Trophoblast cell (in vitro differentiated cells and primary cell): ENCODE results near the gene MDGA2.

Source experiments
- DNase-seq, 2 donors: peaks; one replicate each; pipeline ENCODE4 v3.0.0-alpha.2; 2016
- H2AFZ ChIP-seq: 2 replicates; pipeline ENCODE4 v1.6.1; 2013; ENCODE audit warnings: low read length, moderate library complexity, mild to moderate bottlenecking; ENCODE audit not compliant: insufficient read depth, poor library complexity
- H2AK5ac ChIP-seq: 2 replicates; pipeline ENCODE4 v1.6.1; 2013; ENCODE audit warnings: mild to moderate bottlenecking, low read length
- H2BK120ac ChIP-seq: 2 replicates; pipeline ENCODE4 v1.6.1; 2013; ENCODE audit warnings: low read length, mild to moderate bottlenecking, moderate library complexity; ENCODE audit not compliant: insufficient read depth, poor library complexity
- H2BK12ac ChIP-seq: 2 replicates; pipeline ENCODE4 v1.6.1; 2013; ENCODE audit warnings: mild to moderate bottlenecking, low read length, moderate library complexity
- H2BK5ac ChIP-seq: 2 replicates; pipeline ENCODE4 v1.6.1; 2013; ENCODE audit warnings: low read length, low read depth, moderate library complexity, mild to moderate bottlenecking; ENCODE audit not compliant: poor library complexity
- H3K14ac ChIP-seq: 2 replicates; pipeline ENCODE4 v1.6.1; 2013; ENCODE audit warnings: mild to moderate bottlenecking, low read length
- H3K18ac ChIP-seq: 2 replicates; pipeline ENCODE4 v1.6.1; 2013; ENCODE audit warnings: mild to moderate bottlenecking, low read length
- H3K23ac ChIP-seq: 2 replicates; pipeline ENCODE4 v1.6.1; 2013; ENCODE audit warnings: low read length
- H3K27ac ChIP-seq: 2 replicates; pipeline ENCODE4 v1.5.1; 2013; ENCODE audit warnings: low read depth, mild to moderate bottlenecking, inconsistent platforms, low read length, moderate library complexity
- H3K27me3 ChIP-seq: 2 replicates; pipeline ENCODE4 v1.6.1; 2013; ENCODE audit warnings: inconsistent platforms, mild to moderate bottlenecking, low read length, moderate library complexity; ENCODE audit not compliant: insufficient read depth
- H3K36me3 ChIP-seq, 2 experiments: 1 replicate in 1 of 2; 2 replicates in 1 of 2; pipeline ENCODE4 v1.6.1; 2013; ENCODE audit warnings: low read length in 2 of 2, mild to moderate bottlenecking in 2 of 2, moderate library complexity in 1 of 2; ENCODE audit not compliant: insufficient read depth in 2 of 2, control insufficient read depth in 1 of 2
- H3K4ac ChIP-seq: 2 replicates; pipeline ENCODE4 v1.6.1; 2013; ENCODE audit warnings: low read depth, mild to moderate bottlenecking, low read length, moderate library complexity
- H3K4me1 ChIP-seq, 2 experiments: 1 replicate in 1 of 2; 2 replicates in 1 of 2; pipeline ENCODE4 v1.6.1; 2013; ENCODE audit warnings: low read length in 2 of 2, mild to moderate bottlenecking in 2 of 2, moderate library complexity in 1 of 2; ENCODE audit not compliant: insufficient read depth in 2 of 2, control insufficient read depth in 1 of 2
- H3K4me2 ChIP-seq: 2 replicates; pipeline ENCODE4 v1.6.1; 2013; ENCODE audit warnings: inconsistent platforms, mild to moderate bottlenecking, low read length, moderate library complexity
- H3K4me3 ChIP-seq: 2 replicates; pipeline ENCODE4 v1.5.1; 2013; ENCODE audit warnings: mild to moderate bottlenecking, low read depth, low read length, inconsistent platforms
- H3K79me1 ChIP-seq: one replicate; pipeline ENCODE4 v1.6.1; 2013; ENCODE audit warnings: low read length
- H3K79me2 ChIP-seq: 2 replicates; pipeline ENCODE4 v1.6.1; 2013; ENCODE audit warnings: low read length, mild to moderate bottlenecking; ENCODE audit not compliant: control insufficient read depth, insufficient read depth, poor library complexity
- H3K9ac ChIP-seq: 2 replicates; pipeline ENCODE4 v1.6.1; 2013; ENCODE audit warnings: mild to moderate bottlenecking, low read length
- H3K9me3 ChIP-seq: 2 replicates; pipeline ENCODE4 v1.6.1; 2013; ENCODE audit warnings: low read depth, mild to moderate bottlenecking, control low read depth, inconsistent platforms, low read length; ENCODE audit not compliant: insufficient read depth
- H4K12ac ChIP-seq: 2 replicates; pipeline ENCODE4 v1.6.1; 2013; ENCODE audit warnings: low read depth, mild to moderate bottlenecking, low read length, moderate library complexity
- H4K8ac ChIP-seq: 2 replicates; pipeline ENCODE4 v1.6.1; 2013; ENCODE audit warnings: low read depth, mild to moderate bottlenecking, low read length, moderate library complexity
- H4K91ac ChIP-seq: one replicate; pipeline ENCODE4 v1.6.1; 2013; ENCODE audit warnings: low read depth, mild to moderate bottlenecking, low read length, moderate library complexity
- WGBS: extraction: QIAGEN DNeasy Blood & Tissue Kit; methylation state at CpG from one replicate; pipeline ENCODE4 v1.1.7; 2013; ENCODE audit warnings: missing lambda C conversion rate; ENCODE audit not compliant: insufficient read length, insufficient coverage; ENCODE audit errors: extremely low coverage; 5-methylcytosine and 5-hydroxymethylcytosine counted together

The MDGA2 gene

DNA sequence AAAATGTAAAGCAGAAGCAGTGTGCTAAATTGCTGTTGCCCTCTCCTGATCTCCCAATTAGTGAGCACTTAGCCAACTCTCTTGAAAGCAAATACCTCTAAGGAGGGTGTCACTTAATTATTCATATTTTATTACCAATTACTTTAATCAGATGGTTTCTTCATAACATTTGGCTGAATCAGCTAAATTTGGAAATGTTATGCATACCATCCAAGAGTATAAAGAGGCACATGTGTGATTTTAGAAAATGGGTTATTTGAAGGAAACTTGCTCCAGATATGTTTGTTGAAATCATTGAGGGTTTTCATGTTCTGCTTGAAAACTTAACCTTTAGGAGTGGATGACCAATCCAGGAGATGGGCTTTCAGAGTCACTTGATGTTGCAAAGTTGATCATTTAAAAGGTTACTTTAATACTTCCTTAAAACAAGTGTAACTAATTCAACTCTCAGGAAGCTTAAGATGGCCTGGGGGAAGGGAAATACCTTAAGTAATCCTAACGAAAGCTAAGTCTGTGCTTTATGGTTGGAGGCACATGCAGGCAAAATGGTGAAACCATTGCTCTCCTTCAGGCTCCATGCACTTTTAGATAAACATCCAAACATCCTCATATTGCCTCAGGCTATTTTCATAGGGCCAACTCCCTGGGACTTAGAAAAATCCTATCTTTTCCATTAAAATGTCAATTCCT, 434.5 kb downstream of the MDGA2 start:
- H4K91ac ChIP-seq, result no peak overlapping the region
- H2BK12ac ChIP-seq, result no peak overlapping the region
- H2BK120ac ChIP-seq, result no peak overlapping the region
- no peak overlapping the region for H2BK5ac ChIP-seq
- H3K23ac ChIP-seq, result no peak overlapping the region
- no peak overlapping the region for H4K8ac ChIP-seq
- no peak overlapping the region for H3K4me3 ChIP-seq
- no peaks in the 10 kb centered on the region for H3K79me1 ChIP-seq
- no peaks in the 10 kb centered on the region for H3K36me3 ChIP-seq
- H3K27me3 ChIP-seq, result no peaks in the 10 kb centered on the region
- no peak overlapping the region for H4K12ac ChIP-seq
- H3K79me2 ChIP-seq, result no peaks in the 10 kb centered on the region
- no peak overlapping the region for H3K9ac ChIP-seq
- WGBS, result no CpG with 5 or more reads among the region's 1 CpG
- no peak overlapping the region for H3K18ac ChIP-seq
- no peaks in the 10 kb centered on the region for H3K9me3 ChIP-seq
- no peak overlapping the region for H2AK5ac ChIP-seq
- H3K4me2 ChIP-seq, result no peak overlapping the region
- H3K14ac ChIP-seq, result no peak overlapping the region
- H3K4me1 ChIP-seq, result no peaks in the 10 kb centered on the region
- H2AFZ ChIP-seq, result no peak overlapping the region
- peak in 1 of 2 donors; percentile 4 for DNase-seq
- no peak overlapping the region for H3K4ac ChIP-seq
- no peak overlapping the region for H3K27ac ChIP-seq

DNA sequence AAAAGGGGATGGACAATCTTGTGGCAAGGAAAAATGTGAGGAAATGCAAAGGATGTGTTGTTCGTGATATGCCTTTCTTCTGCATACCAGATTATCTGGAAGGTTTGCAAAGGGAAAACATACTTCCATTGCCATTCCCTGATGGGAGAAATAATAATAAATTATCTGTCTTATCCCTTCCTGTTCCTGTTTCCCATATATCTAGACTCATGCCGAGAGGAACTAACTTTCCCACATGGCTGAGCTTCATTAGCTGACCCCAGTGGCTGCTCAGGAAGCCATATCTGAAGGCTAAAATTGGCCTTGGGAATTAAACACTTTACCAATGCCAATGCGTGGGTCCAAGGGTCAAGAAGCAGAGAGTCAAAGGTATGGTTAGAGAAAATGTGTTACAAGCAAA, 439.8 kb downstream of the MDGA2 start:
- H2BK5ac ChIP-seq, result no peak overlapping the region
- no peak overlapping the region for H2BK120ac ChIP-seq
- H3K18ac ChIP-seq, result no peak overlapping the region
- no peaks in the 10 kb centered on the region for H3K79me2 ChIP-seq
- no peak overlapping the region for H4K8ac ChIP-seq
- no peak overlapping the region for H3K23ac ChIP-seq
- no peak overlapping the region for H4K91ac ChIP-seq
- no peak overlapping the region for H3K4ac ChIP-seq
- H3K9me3 ChIP-seq, result no peaks in the 10 kb centered on the region
- no peak overlapping the region for H3K14ac ChIP-seq
- H3K27ac ChIP-seq, result no peak overlapping the region
- no CpG with 5 or more reads among the region's 3 CpGs for WGBS
- H2AFZ ChIP-seq, result no peak overlapping the region
- H3K4me3 ChIP-seq, result no peak overlapping the region
- DNase-seq, result no peak
- H2BK12ac ChIP-seq, result no peak overlapping the region
- no peaks in the 10 kb centered on the region for H3K79me1 ChIP-seq
- no peak overlapping the region for H3K4me2 ChIP-seq
- no peaks in the 10 kb centered on the region for H3K27me3 ChIP-seq
- no peak overlapping the region for H3K9ac ChIP-seq
- no peaks in the 10 kb centered on the region for H3K36me3 ChIP-seq
- no peak overlapping the region for H2AK5ac ChIP-seq
- H3K4me1 ChIP-seq, result no peaks in the 10 kb centered on the region
- H4K12ac ChIP-seq, result no peak overlapping the region

DNA sequence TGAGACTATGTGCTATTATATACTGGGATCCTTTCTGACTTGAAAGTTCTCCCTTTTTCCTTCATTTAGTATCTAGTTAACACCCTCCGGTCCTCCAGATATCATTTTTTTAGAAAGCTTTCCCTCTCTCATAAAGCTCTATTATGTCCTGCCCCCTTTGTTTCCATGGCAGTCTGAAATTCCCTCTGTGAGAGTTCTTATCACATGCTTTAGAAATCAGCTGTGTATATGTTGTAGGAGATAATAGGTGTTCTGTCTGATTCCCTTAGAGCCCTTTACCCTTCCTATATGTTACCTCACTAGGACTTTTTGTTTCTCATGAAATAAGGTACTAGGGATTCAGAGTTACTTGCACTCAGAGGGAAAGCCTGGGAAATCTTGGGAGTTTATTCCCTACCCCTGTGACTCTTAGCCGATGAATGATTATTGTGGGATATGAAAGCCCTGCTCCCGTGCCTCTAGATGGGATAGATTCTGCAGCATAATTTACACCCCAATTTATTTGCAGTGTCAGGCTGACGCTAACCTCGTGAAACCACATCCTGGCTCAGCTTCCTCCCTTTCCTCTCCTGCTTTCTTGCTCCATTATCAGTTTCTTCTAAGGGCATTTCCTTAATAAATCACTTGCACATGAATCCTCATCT, 448.4 kb downstream of the MDGA2 start:
- H4K8ac ChIP-seq, result no peak overlapping the region
- DNase-seq, result no peak
- no peaks in the 10 kb centered on the region for H3K4me1 ChIP-seq
- no peak overlapping the region for H3K27ac ChIP-seq
- no peak overlapping the region for H2BK5ac ChIP-seq
- H2AFZ ChIP-seq, result no peak overlapping the region
- H3K4ac ChIP-seq, result no peak overlapping the region
- H3K14ac ChIP-seq, result no peak overlapping the region
- H2BK120ac ChIP-seq, result no peak overlapping the region
- H4K12ac ChIP-seq, result no peak overlapping the region
- no peaks in the 10 kb centered on the region for H3K36me3 ChIP-seq
- no peak overlapping the region for H3K18ac ChIP-seq
- WGBS, result no CpG with 5 or more reads among the region's 5 CpGs
- no peak overlapping the region for H3K4me2 ChIP-seq
- no peak overlapping the region for H3K23ac ChIP-seq
- no peaks in the 10 kb centered on the region for H3K79me2 ChIP-seq
- H3K79me1 ChIP-seq, result no peaks in the 10 kb centered on the region
- no peak overlapping the region for H3K4me3 ChIP-seq
- no peak overlapping the region for H2AK5ac ChIP-seq
- H3K9ac ChIP-seq, result no peak overlapping the region
- H4K91ac ChIP-seq, result no peak overlapping the region
- no peaks in the 10 kb centered on the region for H3K9me3 ChIP-seq
- H2BK12ac ChIP-seq, result no peak overlapping the region
- H3K27me3 ChIP-seq, result no peaks in the 10 kb centered on the region

DNA sequence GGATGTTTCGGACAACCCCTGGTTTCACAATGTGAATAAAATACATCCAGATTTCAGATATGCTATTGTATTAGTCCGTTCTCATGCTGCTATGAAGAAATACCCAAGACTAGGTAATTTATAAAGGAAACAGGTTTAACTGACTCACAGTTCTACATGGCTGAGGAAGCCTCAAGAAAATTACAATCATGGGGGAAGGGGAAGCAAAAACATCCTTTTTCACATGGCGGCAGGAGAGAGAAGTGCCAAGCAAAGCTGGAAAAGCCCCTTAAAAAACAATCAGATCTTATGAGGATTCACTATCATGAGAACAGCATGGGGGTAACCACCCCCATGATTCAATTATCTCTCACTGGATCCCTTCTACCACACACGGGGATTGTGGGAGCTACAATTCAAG, 451.7 kb downstream of the MDGA2 start:
- H3K27me3 ChIP-seq, result no peaks in the 10 kb centered on the region
- no peak overlapping the region for H2BK120ac ChIP-seq
- no peaks in the 10 kb centered on the region for H3K4me1 ChIP-seq
- H3K14ac ChIP-seq, result no peak overlapping the region
- H4K12ac ChIP-seq, result no peak overlapping the region
- H2AFZ ChIP-seq, result no peak overlapping the region
- H4K8ac ChIP-seq, result no peak overlapping the region
- H3K4me3 ChIP-seq, result no peak overlapping the region
- no peak overlapping the region for H3K27ac ChIP-seq
- no peak for DNase-seq
- no peak overlapping the region for H2BK5ac ChIP-seq
- WGBS, result no CpG with 5 or more reads among the region's 4 CpGs
- H3K4ac ChIP-seq, result no peak overlapping the region
- H3K4me2 ChIP-seq, result no peak overlapping the region
- H4K91ac ChIP-seq, result no peak overlapping the region
- no peak overlapping the region for H3K18ac ChIP-seq
- no peaks in the 10 kb centered on the region for H3K79me1 ChIP-seq
- H2BK12ac ChIP-seq, result no peak overlapping the region
- no peaks in the 10 kb centered on the region for H3K79me2 ChIP-seq
- no peaks in the 10 kb centered on the region for H3K9me3 ChIP-seq
- H3K36me3 ChIP-seq, result no peaks in the 10 kb centered on the region
- no peak overlapping the region for H2AK5ac ChIP-seq
- no peak overlapping the region for H3K23ac ChIP-seq
- no peak overlapping the region for H3K9ac ChIP-seq
